Umbilical cord (tissue), 2 donors: Measurements from ENCODE around the gene OR10J1. TPM values are rescaled to one million over a fixed set of nuclear protein-coding genes. Genes with fewer than 3 reads are reported as not detected.
"Not testable (repeated sequence)": the region's sequence is repeated elsewhere in the genome, so short reads cannot be mapped to it uniquely, and the experiment has no call there.

Experiments used
- DNase-seq: peaks from one replicate; pipeline ENCODE4 v3.0.0-alpha.2; 2015; ENCODE audit warnings: low spot score
- total RNA-seq: library from RNA; depleted of rRNA; stranded (reverse); fragments of >200 nt; gene quantifications from one replicate; pipeline ENCODE4 v1.2.3, GENCODE V29; 2014; ENCODE audit warnings: low replicate concordance; ENCODE audit not compliant: insufficient read depth

Gene OR10J1, protein sequence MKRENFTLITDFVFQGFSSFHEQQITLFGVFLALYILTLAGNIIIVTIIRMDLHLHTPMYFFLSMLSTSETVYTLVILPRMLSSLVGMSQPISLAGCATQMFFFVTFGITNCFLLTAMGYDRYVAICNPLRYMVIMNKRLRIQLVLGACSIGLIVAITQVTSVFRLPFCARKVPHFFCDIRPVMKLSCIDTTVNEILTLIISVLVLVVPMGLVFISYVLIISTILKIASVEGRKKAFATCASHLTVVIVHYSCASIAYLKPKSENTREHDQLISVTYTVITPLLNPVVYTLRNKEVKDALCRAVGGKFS
- 6.7 TPM for total RNA-seq

DNA sequence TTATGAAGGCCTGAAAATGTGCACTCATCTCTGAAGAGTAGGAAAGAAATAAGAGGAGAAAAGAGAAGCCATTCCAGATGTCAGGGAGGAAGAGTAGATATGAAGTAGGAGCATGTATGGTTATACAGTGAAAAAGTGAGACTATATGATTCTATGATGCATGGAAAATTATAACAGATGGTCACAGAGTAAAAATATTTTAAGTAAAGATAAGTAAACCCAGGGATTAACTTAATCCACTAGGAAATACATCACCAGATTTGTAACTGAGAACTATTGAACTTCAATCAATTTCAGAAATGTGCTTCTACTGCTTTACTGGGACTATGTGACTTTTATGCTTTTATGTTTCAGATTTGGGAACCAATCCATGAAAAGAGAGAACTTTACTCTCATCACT lies at the start of gene OR10J1:
Gene OR10J1 (plus strand): TSS at position 301 of the 400 bp plus-strand sequence. CDS start 70 bp downstream, at position 371.
- peak; percentile 25 for DNase-seq

DNA sequence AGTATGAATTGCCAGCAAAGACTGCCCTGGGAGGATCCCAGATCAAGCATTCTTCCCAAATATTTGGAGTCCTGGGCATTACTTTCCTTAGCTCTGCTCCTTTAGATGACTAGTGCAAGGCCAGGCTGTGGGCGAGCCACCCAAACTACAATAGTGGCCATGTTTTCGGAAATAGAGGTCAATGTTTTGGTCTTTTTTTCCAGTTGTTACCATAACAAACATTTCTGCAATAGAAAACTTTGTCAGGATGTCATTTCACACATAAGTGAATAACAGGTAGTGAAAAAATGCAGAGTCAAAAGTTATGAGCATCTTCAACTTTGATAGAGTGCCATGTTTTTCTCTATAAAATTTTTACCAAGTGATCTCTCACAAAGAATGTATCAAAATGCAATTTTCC lies 32.7 kb upstream of the OR10J1 start:
- no peak for DNase-seq

DNA sequence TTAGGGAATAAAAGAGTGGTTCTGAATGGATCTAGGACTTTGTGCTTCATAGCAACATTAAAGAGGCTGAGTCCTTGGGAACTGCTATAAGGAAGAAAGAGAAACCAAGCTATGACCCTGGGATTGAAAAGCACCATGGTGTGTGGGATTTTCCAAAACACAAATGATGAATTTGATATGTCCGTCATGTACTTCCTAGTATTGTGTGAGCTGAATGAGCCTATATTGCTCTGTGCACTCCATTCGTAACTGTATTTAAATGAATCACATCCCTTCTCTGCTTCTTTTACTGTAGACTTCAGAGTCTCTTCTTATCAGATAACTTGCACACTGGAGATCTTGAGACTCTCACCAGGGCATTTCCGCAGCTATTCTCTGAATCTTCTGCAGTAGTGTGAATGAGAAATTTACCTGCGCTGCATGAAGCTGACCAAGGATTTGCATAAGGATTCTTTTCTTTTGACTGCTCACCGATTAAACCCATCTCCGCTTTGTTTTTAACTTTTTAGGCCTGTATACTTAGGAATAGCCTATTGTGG lies 30.6 kb upstream of the OR10J1 start:
- peak; percentile 3 for DNase-seq

GRCh38 chr1:159421821-159422220 lies 17.7 kb upstream of the OR10J1 start:
- no peak for DNase-seq

DNA sequence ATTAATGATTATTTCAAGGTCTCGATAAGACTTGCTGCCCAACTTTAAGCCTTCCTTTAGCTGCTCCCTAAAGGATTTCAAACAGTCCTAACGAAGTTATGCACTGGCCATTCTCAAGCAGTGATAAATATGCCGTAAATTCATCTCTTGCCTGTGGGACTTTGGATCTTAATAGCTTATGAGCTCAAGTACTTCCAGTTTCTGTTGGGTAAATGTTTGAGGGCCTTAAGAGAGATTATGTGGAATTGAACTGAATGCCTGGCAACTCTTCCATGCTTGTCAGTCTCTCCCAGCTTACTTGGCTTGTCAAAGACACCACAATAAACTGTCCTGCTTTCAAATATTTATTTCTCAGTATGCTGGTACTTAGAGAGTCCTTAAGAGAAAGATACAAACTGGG lies 11.0 kb upstream of the OR10J1 start:
- peak; percentile 96 for DNase-seq

DNA sequence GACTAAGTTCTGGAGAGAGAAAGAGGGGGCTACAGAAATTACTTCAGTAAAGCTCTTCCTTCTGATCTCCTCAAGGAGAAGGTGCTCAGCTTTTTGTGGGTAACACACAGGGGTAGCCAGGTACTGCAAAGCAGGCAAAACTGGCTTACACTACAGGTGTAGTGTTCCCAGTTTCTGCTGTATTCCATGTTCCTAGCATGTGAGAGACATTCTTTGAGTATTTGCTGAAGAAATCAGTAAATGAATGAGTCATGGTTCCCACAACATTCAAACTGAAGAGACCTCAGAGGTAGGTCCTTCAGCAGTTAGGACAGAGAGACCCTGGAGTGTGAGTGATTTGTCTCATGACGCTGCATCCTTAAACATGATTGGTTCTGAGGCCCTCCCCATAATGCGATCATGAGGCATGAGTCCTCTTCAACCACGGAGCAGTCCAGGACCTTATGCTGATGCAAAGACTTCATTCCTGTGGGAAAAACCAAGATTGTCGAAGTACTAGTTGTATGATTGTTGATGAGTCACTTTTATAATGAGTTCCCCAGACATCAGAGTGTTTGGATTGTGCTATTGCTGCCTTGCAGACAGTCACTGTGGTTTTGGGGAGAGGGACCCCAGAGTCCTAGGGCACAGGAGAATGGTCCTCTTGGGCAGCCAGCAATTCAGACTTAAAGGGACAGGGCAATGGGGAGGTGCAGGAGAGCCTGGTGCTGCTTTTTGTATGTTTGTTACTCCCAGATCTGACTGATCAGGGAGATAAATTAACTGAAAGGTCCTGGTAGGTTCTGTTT lies 10.3 kb upstream of the OR10J1 start:
- DNase-seq: peak; percentile 15

- DNase-seq: peak; percentile 7
These were observed 8.5 kb upstream of the OR10J1 start for GRCh38 chr1:159430985-159431384.

DNA sequence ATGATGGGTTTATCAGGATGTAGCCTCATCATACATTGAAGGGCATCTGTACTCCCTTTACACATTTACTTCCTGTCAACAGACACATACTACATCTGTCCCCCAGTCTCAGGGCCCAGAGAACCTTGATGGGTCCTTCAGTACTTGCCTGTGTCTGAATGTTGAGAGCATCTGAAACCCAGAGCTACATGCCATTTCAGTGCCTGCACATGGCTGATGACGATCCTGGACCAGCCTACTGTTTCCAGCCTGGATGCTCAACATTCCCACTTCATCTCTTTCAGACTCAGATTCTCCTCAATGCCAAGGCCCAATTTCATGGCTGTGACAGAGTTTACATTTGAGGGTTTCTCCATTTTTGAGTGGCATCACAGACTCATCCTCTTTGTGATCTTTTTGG lies 7.6 kb upstream of the OR10J1 start, which contains the start of gene OR10J4:
Gene OR10J4 (plus strand): TSS at position 301 of the 400 bp plus-strand sequence.
- no peak for DNase-seq

DNA sequence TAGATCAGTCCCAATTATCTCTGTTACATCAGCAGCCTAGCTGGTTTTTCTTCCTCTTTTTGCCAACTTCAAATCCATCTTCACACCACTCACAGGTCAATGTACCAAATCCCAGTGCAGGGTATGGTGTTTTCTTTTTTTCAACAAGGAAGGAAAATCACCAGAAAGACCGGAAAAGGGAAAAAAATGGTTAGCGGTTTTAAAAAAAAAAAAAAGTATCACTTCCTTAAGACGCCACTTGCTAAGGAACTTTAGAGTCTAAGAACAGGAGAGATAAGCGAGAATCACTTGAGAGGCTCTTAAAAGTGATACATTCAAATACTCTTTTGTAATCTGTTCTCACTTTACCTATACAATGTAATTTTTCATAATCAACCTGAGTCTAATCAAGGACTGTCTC lies 3.1 kb upstream of the OR10J1 start:
- DNase-seq: peak; percentile 7

GRCh38 chr1:159441360-159441759 lies 1.8 kb downstream of the OR10J1 start:
- DNase-seq: no peak

DNA sequence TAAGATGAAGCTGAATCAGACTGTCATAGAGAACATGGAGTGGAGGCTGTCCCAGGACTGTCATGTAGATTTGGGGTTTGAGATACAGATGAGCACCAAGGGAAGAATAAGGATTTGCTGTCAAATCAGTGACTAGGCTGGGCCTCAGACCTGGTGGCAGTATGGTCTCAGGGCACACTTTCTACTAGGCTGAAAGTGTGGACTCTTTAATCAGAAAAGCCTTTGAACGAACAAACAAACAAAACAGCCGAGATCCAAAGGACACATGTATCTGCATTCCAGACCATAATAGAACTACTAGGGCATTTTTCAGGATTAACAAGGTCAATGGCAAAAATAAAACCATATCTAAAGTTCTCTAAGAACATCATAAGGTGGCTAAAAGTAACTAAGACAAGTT lies 2.9 kb downstream of the OR10J1 start:
- no peak for DNase-seq

GRCh38 chr1:159443066-159443750 lies 3.7 kb downstream of the OR10J1 start:
- DNase-seq: no peak

DNA sequence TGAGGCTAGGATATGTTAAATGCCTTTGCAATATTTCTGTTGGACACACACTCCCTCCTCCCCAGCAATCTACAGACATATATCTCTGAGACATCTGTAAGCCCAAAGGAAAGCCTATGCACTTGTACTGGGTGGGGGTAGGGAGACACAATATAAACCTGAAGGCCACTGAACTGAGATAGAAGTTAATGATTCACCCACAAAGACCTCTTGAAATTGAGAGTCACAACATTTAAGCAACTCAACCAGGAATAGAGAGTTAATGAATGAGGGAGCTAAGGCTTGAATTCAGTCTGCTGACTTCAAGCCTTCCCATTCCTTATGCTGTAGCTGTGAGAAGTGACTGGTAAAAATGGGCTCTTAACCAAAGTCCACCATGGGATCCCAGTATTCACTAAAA lies 5.0 kb downstream of the OR10J1 start:
- DNase-seq: no peak

GRCh38 chr1:159448181-159448580 lies 8.7 kb downstream of the OR10J1 start:
- DNase-seq: no peak

- not testable (repeated sequence) for DNase-seq
These were observed 10.1 kb downstream of the OR10J1 start for GRCh38 chr1:159449605-159450004.

GRCh38 chr1:159459551-159459950 lies 20.0 kb downstream of the OR10J1 start:
- no peak for DNase-seq

DNA sequence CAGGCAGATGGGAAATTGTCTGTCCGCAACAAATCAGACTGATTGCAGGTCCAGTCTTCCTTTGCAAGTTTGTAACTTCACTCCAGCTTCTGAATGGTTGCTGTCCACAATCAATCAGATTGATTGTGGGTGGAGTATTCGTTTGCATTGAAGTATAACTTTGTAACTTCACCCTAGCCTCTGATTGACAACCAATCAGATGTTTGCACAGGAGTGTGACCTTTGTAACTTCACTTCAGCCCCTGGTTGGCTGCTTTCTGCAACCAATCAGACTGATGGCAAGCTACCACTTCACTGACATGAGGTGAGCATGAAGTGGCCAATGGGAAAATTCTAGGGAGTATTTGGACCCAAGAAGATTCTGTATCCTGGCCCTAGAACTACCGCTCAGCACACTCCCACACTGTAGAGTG lies 25.7 kb downstream of the OR10J1 start:
- DNase-seq: no peak

DNA sequence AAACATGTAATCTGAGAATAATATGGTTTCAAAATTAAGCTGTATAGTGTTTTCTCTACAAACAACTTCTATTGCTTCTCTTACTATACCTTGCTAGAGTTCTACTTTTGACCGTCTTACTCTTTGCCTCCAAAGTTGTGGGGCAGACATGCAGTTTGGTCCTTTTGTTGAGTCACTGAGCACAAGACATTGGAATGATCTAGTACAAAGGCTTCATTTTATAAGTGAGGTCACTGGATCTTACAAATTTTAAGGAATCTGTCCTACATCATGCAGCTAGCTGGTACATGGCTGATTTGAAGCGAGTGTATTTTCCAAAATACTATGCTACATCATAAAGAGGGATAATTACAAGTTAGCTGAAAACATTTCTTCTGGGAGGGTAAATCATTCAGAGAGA lies 28.8 kb downstream of the OR10J1 start:
- no peak for DNase-seq

GRCh38 chr1:159469921-159470533 lies 30.5 kb downstream of the OR10J1 start:
- DNase-seq: peak; percentile 68

DNA sequence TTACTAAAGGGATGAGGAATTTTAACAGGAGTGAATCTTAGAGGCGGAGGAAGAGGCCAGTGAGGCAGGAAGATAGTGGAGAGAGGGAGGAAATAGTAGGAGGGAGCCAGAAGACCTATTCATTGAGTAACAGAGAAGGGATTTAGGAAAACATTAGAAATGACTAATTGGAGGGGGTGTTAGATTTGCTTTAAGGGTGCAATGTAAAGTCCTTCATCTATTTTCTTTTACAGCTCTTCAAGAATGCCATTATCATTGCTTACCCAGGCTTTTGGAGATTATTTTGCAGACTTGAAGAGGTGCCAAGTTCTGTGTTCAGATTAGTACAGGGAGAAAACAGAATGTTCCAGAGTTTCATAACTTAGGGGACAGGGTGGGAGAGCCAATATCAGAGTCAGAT lies 33.8 kb downstream of the OR10J1 start:
- DNase-seq: no peak

DNA sequence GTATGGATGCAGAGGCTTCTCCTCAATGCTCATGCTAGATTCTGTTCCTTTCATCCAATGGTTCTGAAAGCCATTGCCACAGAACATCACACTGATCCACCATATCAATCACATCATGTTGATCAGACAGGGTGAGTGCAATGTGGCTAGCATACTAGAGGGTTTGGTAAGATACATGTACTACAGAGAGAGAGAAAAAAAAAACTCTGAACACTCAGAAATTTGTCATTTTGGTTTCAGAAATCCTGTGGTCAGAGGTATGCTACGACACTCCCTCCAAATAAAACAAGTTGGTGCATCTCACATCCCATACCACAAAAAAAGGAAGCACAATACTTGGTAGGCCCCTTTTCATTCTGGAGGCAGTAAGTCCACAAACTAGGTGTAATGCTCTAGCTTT lies 35.4 kb downstream of the OR10J1 start:
- no peak for DNase-seq

DNA sequence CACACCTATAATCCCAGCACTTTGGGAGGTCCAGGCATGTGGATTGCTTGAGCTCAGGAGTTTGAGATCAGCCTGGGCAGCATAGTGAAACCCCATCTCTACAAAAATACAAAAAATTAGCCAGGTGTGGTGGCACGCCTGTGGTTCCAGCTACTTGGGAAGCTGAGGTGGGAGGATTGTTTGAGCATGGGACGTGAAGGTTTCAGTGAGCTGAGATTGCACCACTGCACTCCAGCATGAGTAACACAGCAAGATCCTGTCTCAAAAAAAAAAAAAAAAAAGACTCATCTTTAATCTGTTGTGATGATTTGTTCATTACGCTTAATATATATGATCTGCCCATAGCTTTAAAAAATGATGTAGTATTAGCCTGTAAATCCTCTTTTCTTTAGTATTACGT lies 44.0 kb downstream of the OR10J1 start:
- DNase-seq: no peak
